Measurements from ENCODE around the gene POLN. TPM values are rescaled to one million over a fixed set of nuclear protein-coding genes. Genes with fewer than 3 reads are reported as not detected.

The POLN gene
- total and polyA plus RNA-seq, 12 donors, result 0.69 to 10.6 (median 3.0) TPM

DNA sequence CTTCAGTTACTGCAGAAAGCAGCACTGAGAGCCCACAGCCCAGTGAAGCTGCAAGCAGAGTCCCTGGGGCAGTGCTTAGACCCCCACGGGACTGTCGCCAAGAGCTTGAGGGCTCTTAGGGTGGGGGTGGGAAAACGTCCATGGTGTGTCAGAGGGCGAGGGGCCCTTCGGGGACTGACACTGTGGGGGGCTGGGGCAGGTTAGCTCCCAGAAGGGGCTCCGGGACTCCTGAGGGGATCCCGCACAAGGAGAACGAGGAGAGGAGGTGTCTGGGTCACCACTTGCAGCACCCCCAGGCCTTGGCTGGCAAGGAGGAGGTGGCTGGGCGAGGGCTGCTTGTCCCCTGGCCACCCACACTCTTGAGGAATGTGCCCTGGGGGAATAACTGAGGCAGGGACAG lies 162.0 kb downstream of the POLN start:
- WGBS, 4 donors, result 91 to 95% (median 92%) methylated on average over 3 to 9 of the region's 9 CpGs
- Histone ChIP-seq H3K9me3 (replicated peaks in 1 of 3) (no peaks in the 10 kb centered on the region), H3K27me3 (no peaks in the 10 kb centered on the region), H3K27ac (no peak overlapping the region), H3K4me3 (no peak overlapping the region), H3K4me1 (replicated peaks in 1 of 2) (no peaks in the 10 kb centered on the region), H3K36me3 (replicated peaks in 1 of 2) (no peaks in the 10 kb centered on the region)
- intact Hi-C loops (cut with DNase I), result no loop called here
- DNase-seq, result no peak
- TF ChIP-seq POLR2A (IDR thresholded peaks at IDR 0.05), result no peak

DNA sequence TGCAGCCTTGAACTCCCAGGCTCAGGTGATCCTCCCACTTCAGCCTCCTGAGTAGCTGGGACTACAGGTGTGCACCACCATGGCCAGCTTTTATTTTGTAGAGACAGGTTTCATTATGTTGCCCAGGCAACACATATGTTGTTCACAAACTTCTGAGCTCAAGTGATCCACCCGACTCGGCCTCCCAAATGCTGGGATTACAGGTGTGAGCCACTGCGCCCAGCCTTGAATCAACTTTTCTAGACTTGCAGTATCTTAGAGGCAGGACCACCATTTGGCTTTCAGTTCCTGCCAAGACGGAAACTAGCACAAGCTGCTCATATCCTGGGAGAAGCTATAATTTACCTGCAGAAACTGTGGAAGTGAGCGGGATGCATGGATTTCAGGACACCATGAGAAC lies 162.9 kb downstream of the POLN start:
- no peak for DNase-seq
- no peaks in the 10 kb centered on the region for H3K9me3 ChIP-seq (replicated peaks in 1 of 3)
- WGBS, 4 donors, result 88 to 98% (median 96%) methylated on average over 2 to 5 of the region's 5 CpGs
- H3K4me3 ChIP-seq, result no peak overlapping the region
- intact Hi-C loops (cut with DNase I), result no loop called here
- no peaks in the 10 kb centered on the region for H3K4me1 ChIP-seq (replicated peaks in 1 of 2)
- TF ChIP-seq POLR2A (IDR thresholded peaks at IDR 0.05), result no peak
- TF ChIP-seq, protein P1, sequence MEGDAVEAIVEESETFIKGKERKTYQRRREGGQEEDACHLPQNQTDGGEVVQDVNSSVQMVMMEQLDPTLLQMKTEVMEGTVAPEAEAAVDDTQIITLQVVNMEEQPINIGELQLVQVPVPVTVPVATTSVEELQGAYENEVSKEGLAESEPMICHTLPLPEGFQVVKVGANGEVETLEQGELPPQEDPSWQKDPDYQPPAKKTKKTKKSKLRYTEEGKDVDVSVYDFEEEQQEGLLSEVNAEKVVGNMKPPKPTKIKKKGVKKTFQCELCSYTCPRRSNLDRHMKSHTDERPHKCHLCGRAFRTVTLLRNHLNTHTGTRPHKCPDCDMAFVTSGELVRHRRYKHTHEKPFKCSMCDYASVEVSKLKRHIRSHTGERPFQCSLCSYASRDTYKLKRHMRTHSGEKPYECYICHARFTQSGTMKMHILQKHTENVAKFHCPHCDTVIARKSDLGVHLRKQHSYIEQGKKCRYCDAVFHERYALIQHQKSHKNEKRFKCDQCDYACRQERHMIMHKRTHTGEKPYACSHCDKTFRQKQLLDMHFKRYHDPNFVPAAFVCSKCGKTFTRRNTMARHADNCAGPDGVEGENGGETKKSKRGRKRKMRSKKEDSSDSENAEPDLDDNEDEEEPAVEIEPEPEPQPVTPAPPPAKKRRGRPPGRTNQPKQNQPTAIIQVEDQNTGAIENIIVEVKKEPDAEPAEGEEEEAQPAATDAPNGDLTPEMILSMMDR (IDR thresholded peaks at IDR 0.05), result no peak
- no peaks in the 10 kb centered on the region for H3K27me3 ChIP-seq
- no peaks in the 10 kb centered on the region for H3K36me3 ChIP-seq (replicated peaks in 1 of 2)
- H3K27ac ChIP-seq, result no peak overlapping the region

DNA sequence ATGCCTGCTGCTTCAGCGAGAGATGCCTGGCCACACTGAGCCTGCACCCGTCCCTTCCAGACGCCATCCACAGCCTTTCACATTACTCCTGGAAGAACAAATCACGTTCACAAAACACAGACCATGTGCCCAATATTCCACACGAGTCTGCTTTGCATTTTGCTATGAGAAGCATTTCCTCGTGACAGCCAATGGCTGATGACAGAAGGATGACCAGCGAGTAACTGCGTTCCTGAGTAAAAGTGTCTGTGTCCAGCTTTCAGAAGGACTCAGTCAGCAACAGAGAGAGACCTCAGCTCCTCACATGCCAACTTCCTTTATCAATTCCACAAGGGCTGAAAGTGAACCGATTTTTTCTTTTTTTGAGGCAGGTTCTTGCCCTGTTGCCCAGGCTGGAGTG lies 163.3 kb downstream of the POLN start:
- WGBS, 4 donors, result 77 to 83% (median 80%) methylated on average over 8 to 9 of the region's 9 CpGs
- no peak for DNase-seq
- no peaks in the 10 kb centered on the region for H3K4me1 ChIP-seq (replicated peaks in 1 of 2)
- TF ChIP-seq, protein P1 (IDR thresholded peaks at IDR 0.05), result no peak
- TF ChIP-seq POLR2A (IDR thresholded peaks at IDR 0.05), result no peak
- H3K9me3 ChIP-seq (replicated peaks in 1 of 3), result no peaks in the 10 kb centered on the region
- no peak overlapping the region for H3K4me3 ChIP-seq
- intact Hi-C loops (cut with DNase I), result no loop called here
- no peaks in the 10 kb centered on the region for H3K36me3 ChIP-seq (replicated peaks in 1 of 2)
- no peak overlapping the region for H3K27ac ChIP-seq
- H3K27me3 ChIP-seq, result no peaks in the 10 kb centered on the region

DNA sequence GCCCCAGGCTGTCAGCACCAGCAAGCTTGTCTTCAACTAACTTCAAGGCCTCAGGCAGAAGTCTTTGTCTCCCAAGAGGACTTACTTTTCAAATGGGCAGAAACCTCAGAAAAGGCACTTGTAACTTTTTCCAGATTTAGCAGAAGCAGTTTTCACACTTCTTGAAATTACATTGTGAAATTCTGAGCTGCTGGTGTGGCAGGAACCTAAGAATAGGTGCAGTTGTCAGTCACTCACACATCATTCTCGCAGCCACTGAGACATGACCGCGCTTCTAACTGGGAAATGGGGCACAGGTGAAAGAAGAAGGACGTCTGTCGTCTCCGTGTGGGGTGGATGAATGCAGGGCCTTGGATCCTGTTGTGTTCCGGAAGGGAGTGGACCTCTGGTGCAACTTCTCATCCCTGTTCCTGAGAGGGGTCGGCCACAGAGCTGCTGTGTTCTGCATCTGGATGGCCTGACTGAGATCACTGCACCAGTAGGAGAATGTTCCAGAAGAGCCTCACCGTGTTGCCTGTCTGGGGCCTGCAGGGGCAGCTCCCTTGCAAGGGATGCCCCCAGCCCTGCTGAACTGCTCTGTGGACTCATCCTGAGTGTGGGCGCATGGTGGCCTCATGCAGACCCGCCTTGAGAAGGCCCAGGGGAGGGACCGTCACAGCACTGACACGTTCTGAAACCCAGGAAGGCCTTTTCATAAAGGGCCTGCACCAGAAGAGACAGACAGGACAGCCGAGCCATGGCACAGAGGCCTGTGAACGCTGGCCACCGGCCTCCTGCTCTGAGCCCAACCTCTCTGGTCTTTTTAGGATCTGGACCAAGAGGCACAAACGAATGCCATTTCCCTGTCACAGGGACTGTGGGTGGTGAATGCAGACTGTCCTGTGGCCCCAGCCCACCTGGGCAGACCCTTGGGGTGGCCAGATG lies 164.1 kb downstream of the POLN start:
- Histone ChIP-seq H3K36me3 (replicated peaks in 1 of 2) (no peaks in the 10 kb centered on the region), H3K27me3 (no peaks in the 10 kb centered on the region), H3K4me3 (no peak overlapping the region), H3K9me3 (replicated peaks in 1 of 3) (no peaks in the 10 kb centered on the region), H3K4me1 (replicated peaks in 1 of 2) (no peaks in the 10 kb centered on the region), H3K27ac (no peak overlapping the region)
- DNase-seq, result no peak
- 88 to 92% (median 90%) methylated on average over 9 to 17 of the region's 17 CpGs for WGBS, 4 donors
- intact Hi-C loops (cut with DNase I), result no loop called here
- no peak for TF ChIP-seq POLR2A (IDR thresholded peaks at IDR 0.05)
- TF ChIP-seq, protein P1 (IDR thresholded peaks at IDR 0.05), result no peak
